H9 (cell line): ENCODE results near the gene THSD4. TPM values are rescaled to one million over a fixed set of nuclear protein-coding genes. Genes with fewer than 3 reads are reported as not detected.

Experiments used
- DNase-seq: peaks from one replicate; pipeline ENCODE4 v3.0.0-alpha.2; 2017
- H2AFZ ChIP-seq: one replicate; pipeline ENCODE4 v1.6.1; 2013; ENCODE audit warnings: mild to moderate bottlenecking, low read length, control low read depth, moderate library complexity
- H2AK5ac ChIP-seq: 2 replicates; pipeline ENCODE4 v1.6.1; 2013; ENCODE audit warnings: low read length, control low read depth, mixed read lengths; ENCODE audit not compliant: insufficient read length
- H2BK120ac ChIP-seq: one replicate; pipeline ENCODE4 v1.6.1; 2013; ENCODE audit warnings: low read depth, mild to moderate bottlenecking, low read length, control low read depth, inconsistent platforms; ENCODE audit not compliant: poor library complexity, severe bottlenecking
- H2BK12ac ChIP-seq: 2 replicates; pipeline ENCODE4 v1.6.1; 2013; ENCODE audit warnings: low read length, control low read depth, mixed read lengths, low read depth; ENCODE audit not compliant: insufficient read length
- H2BK15ac ChIP-seq: 2 replicates; pipeline ENCODE4 v1.6.1; 2013; ENCODE audit warnings: low read depth, low read length, control low read depth
- H2BK20ac ChIP-seq: one replicate; pipeline ENCODE4 v1.6.1; 2013; ENCODE audit warnings: low read depth, mild to moderate bottlenecking, low read length, control low read depth, inconsistent platforms; ENCODE audit not compliant: poor library complexity, severe bottlenecking
- H2BK5ac ChIP-seq: 2 replicates; pipeline ENCODE4 v1.6.1; 2013; ENCODE audit warnings: low read length, control low read depth, mixed read lengths; ENCODE audit not compliant: insufficient read length
- H3K14ac ChIP-seq: 2 replicates; pipeline ENCODE4 v1.6.1; 2013; ENCODE audit warnings: low read length, control low read depth; ENCODE audit not compliant: insufficient read depth
- H3K18ac ChIP-seq: 2 replicates; pipeline ENCODE4 v1.6.1; 2013; ENCODE audit warnings: low read depth, mild to moderate bottlenecking, mixed read lengths, low read length, control low read depth; ENCODE audit not compliant: insufficient read length
- H3K23ac ChIP-seq: 2 replicates; pipeline ENCODE4 v1.6.1; 2013; ENCODE audit warnings: low read length, control low read depth, mixed read lengths, low read depth; ENCODE audit not compliant: insufficient read length
- H3K23me2 ChIP-seq: 2 replicates; pipeline ENCODE4 v1.6.1; 2013; ENCODE audit warnings: low read depth, mild to moderate bottlenecking, mixed read lengths, low read length, control low read depth; ENCODE audit not compliant: insufficient read length, poor library complexity, severe bottlenecking
- H3K27ac ChIP-seq: 2 replicates; pipeline ENCODE4 v1.5.1; 2013; ENCODE audit warnings: low read length, control low read depth, mixed read lengths, low read depth; ENCODE audit not compliant: insufficient read length
- H3K27me3 ChIP-seq: 2 replicates; pipeline ENCODE4 v1.6.1; 2013; ENCODE audit warnings: low read length, control low read depth, inconsistent platforms; ENCODE audit not compliant: insufficient read depth
- H3K4ac ChIP-seq: 2 replicates; pipeline ENCODE4 v1.6.1; 2013; ENCODE audit warnings: low read depth, mild to moderate bottlenecking, control low read depth, inconsistent platforms, low read length, moderate library complexity
- H3K4me1 ChIP-seq: 2 replicates; pipeline ENCODE4 v1.6.1; 2013; ENCODE audit warnings: low read length, control low read depth, inconsistent platforms; ENCODE audit not compliant: insufficient read depth
- H3K4me2 ChIP-seq: 2 replicates; pipeline ENCODE4 v1.6.1; 2013; ENCODE audit warnings: low read length, control low read depth, mixed read lengths; ENCODE audit not compliant: insufficient read length, insufficient read depth
- H3K56ac ChIP-seq: 2 replicates; pipeline ENCODE4 v1.6.1; 2013; ENCODE audit warnings: low read depth, mild to moderate bottlenecking, mixed read lengths, low read length, control low read depth; ENCODE audit not compliant: insufficient read length
- H3K79me1 ChIP-seq: 2 replicates; pipeline ENCODE4 v1.6.1; 2013; ENCODE audit warnings: low read depth, mild to moderate bottlenecking, moderate library complexity, low read length, control low read depth, inconsistent platforms; ENCODE audit not compliant: insufficient read depth, poor library complexity, severe bottlenecking
- H3K79me2 ChIP-seq: 2 replicates; pipeline ENCODE4 v1.6.1; 2013; ENCODE audit warnings: low read length, control low read depth, inconsistent platforms; ENCODE audit not compliant: insufficient read depth
- H3K9ac ChIP-seq: 2 replicates; pipeline ENCODE4 v1.6.1; 2013; ENCODE audit warnings: low read length, control low read depth, mixed read lengths; ENCODE audit not compliant: insufficient read length; ENCODE audit errors: extremely low read depth
- H3K9me3 ChIP-seq: one replicate; pipeline ENCODE4 v1.6.1; 2013; ENCODE audit warnings: low read depth, low read length, inconsistent platforms; ENCODE audit not compliant: control insufficient read depth
- H3T11ph ChIP-seq: one replicate; pipeline ENCODE4 v1.6.1; 2013; ENCODE audit warnings: mild to moderate bottlenecking, low read length, control low read depth, inconsistent platforms
- H4K20me1 ChIP-seq: one replicate; pipeline ENCODE4 v1.6.1; 2013; ENCODE audit not compliant: control insufficient read depth, insufficient read length, insufficient read depth
- H4K5ac ChIP-seq: 2 replicates; pipeline ENCODE4 v1.6.1; 2013; ENCODE audit warnings: low read depth, mild to moderate bottlenecking, mixed read lengths, low read length, control low read depth; ENCODE audit not compliant: insufficient read length
- H4K8ac ChIP-seq: replicated peaks from 2 replicates; pipeline ENCODE4 v1.6.1; 2013; ENCODE audit warnings: low read length, control low read depth, mixed read lengths, low read depth; ENCODE audit not compliant: insufficient read length
- H4K91ac ChIP-seq: 2 replicates; pipeline ENCODE4 v1.6.1; 2013; ENCODE audit warnings: low read depth, mild to moderate bottlenecking, moderate library complexity, mixed read lengths, low read length, control low read depth; ENCODE audit not compliant: insufficient read length
- H3K27ac Mint-ChIP-seq, 3 experiments: 2 replicates in 2 of 3; 3 replicates in 1 of 3; pipeline ENCODE4 v1.8.0; 2020 to 2021; ENCODE audit warnings: mixed read lengths in 3 of 3, mild to moderate bottlenecking in 1 of 3, moderate library complexity in 1 of 3
- H3K27me3 Mint-ChIP-seq: 2 replicates; pipeline ENCODE4 v1.8.0; 2021; ENCODE audit warnings: low read depth, mild to moderate bottlenecking, moderate library complexity, mixed read lengths
- H3K36me3 Mint-ChIP-seq, 3 experiments: 2 replicates in 2 of 3; 3 replicates in 1 of 3; pipeline ENCODE4 v1.8.0; 2020 to 2021; ENCODE audit warnings: low read depth in 3 of 3, mixed read lengths in 3 of 3; ENCODE audit not compliant: insufficient read depth in 1 of 3
- H3K4me1 Mint-ChIP-seq, 2 experiments: 2 replicates each; pipeline ENCODE4 v1.8.0; 2020; ENCODE audit warnings: mixed read lengths in 2 of 2
- H3K4me3 Mint-ChIP-seq, 2 experiments: 2 replicates in 1 of 2; 3 replicates in 1 of 2; pipeline ENCODE4 v1.8.0; 2020 to 2021; ENCODE audit warnings: mild to moderate bottlenecking in 2 of 2, mixed read lengths in 2 of 2, moderate library complexity in 1 of 2
- H3K9me3 Mint-ChIP-seq, 2 experiments: 2 replicates in 1 of 2; 3 replicates in 1 of 2; pipeline ENCODE4 v1.8.0; 2020; ENCODE audit warnings: mild to moderate bottlenecking in 2 of 2, mixed read lengths in 2 of 2, moderate library complexity in 1 of 2
- WGBS: extraction: QIAGEN DNeasy Blood & Tissue Kit; methylation state at CpG from one replicate; pipeline ENCODE4 v1.1.7; 2013; ENCODE audit warnings: missing lambda C conversion rate, low lambda C conversion rate, mixed read lengths; ENCODE audit not compliant: insufficient read length; ENCODE audit errors: extremely low coverage; 5-methylcytosine and 5-hydroxymethylcytosine counted together
- total RNA-seq: library from RNA; stranded (reverse); gene quantifications from 2 replicates; pipeline ENCODE4 v1.2.1, GENCODE V29; 2021
- TF ChIP-seq, protein P1 (sequence below): fragments of 200-600 bp; sonication (generic); conservative IDR thresholded peaks from 3 replicates; pipeline ENCODE4 v1.8.0; 2021; ENCODE audit warnings: antibody characterized with exemption, mild to moderate bottlenecking

Gene THSD4
- total RNA-seq, 1 experiment from 2014 or later, result 5.5 TPM

DNA sequence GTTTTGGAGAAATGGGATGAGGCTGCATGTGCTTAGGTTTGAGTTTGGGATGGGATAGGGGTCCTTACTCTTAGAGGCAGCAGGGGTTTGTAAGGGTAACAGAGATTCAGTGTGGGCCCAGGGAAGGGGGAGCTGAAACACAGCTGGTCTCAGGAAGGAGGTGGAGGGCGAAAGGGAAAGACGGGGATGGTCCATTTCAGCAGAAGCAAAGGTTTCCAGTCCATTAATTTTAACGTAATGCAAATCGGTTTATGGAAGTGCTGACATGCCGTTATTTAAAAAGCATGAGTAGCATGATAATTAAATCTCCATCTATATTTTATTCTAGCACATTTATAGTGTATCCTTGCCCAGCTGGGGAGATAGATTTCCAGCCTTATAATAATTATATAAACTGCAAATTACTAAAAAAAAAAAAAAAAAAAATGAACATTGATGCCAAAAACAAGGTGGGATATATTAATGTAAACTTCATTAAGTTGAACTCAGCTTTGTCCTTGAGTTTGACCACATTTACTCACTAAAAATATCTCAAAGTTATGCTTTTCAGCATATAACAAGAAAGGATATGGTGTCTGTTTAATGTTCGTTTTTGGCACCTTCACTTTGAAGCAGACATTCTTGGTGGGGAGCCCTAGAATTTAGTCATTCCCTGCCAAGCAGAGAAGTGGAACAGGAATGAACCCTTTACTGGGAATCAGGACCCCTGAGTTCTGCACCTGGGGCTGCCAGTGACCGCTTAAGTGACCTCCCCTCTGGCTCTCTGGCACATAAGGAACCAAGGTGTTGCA is 234.7 kb downstream of the THSD4 start:
- Histone ChIP-seq H4K8ac (no peak overlapping the region), H4K91ac (no peak overlapping the region), H3K79me1 (no peaks in the 10 kb centered on the region), H3T11ph (no peak overlapping the region), H3K23me2 (no peaks in the 10 kb centered on the region), H2BK12ac (no peak overlapping the region), H3K4me2 (no peak overlapping the region), H3K27ac (no peak overlapping the region), H2AFZ (no peak overlapping the region), H3K23ac (no peak overlapping the region), H3K79me2 (no peaks in the 10 kb centered on the region), H2BK15ac (no peak overlapping the region), H3K18ac (no peak overlapping the region), H3K4ac (no peak overlapping the region), H2AK5ac (no peak overlapping the region), H4K5ac (no peak overlapping the region), H3K56ac (no peak overlapping the region), H2BK120ac (no peak overlapping the region), H4K20me1 (no peaks in the 10 kb centered on the region), H2BK5ac (no peak overlapping the region), H3K14ac (no peak overlapping the region), H2BK20ac (no peak overlapping the region), H3K9ac (no peak overlapping the region), H3K27me3 (no peaks in the 10 kb centered on the region), H3K9me3 (no peaks in the 10 kb centered on the region), H3K4me1 (peaks cover 9% of the 10 kb centered on the region; the same call in 1 of the 2 replicates)
- Mint-ChIP-seq H3K4me3 (no peak overlapping the region), H3K36me3 (no peaks in the 10 kb centered on the region; a peak in 1 of 7 replicates), H3K4me1 (peaks cover 28 to 34% of the 10 kb centered on the region in 2 experiments), H3K27me3 (no peaks in the 10 kb centered on the region), H3K9me3 (no peaks in the 10 kb centered on the region; a peak in 1 of 5 replicates), H3K27ac (peak overlapping the region in 2 of 3 experiments; percentile 13 to 16; a peak in 2 of 7 replicates)
- TF ChIP-seq, protein P1, sequence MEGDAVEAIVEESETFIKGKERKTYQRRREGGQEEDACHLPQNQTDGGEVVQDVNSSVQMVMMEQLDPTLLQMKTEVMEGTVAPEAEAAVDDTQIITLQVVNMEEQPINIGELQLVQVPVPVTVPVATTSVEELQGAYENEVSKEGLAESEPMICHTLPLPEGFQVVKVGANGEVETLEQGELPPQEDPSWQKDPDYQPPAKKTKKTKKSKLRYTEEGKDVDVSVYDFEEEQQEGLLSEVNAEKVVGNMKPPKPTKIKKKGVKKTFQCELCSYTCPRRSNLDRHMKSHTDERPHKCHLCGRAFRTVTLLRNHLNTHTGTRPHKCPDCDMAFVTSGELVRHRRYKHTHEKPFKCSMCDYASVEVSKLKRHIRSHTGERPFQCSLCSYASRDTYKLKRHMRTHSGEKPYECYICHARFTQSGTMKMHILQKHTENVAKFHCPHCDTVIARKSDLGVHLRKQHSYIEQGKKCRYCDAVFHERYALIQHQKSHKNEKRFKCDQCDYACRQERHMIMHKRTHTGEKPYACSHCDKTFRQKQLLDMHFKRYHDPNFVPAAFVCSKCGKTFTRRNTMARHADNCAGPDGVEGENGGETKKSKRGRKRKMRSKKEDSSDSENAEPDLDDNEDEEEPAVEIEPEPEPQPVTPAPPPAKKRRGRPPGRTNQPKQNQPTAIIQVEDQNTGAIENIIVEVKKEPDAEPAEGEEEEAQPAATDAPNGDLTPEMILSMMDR, result no peak
- WGBS, result no CpG with 5 or more reads among the region's 7 CpGs
- no peak for DNase-seq
